GM19193 (cell line): ENCODE measurements around the gene LMNTD2.

Experiments
- POLR2A ChIP-seq: IDR thresholded peaks from 4 replicates; pipeline ENCODE4 v1.6.1; 2011; ENCODE audit not compliant: insufficient read depth, insufficient read length; ENCODE audit errors: extremely low read depth

LMNTD2 gene

GRCh38 chr11:562046-562645 is 1.6 kb upstream of the LMNTD2 start:
- no peak for TF ChIP-seq POLR2A

GRCh38 chr11:561148-562003 is 838 bp upstream of the LMNTD2 start:
- no peak for TF ChIP-seq POLR2A

- TF ChIP-seq POLR2A = no peak
Observed at GRCh38 chr11:559712-560304, 730 bp downstream of the LMNTD2 start.

GRCh38 chr11:559020-559620 is 1.4 kb downstream of the LMNTD2 start:
- no peak for TF ChIP-seq POLR2A

- no peak for TF ChIP-seq POLR2A
Observed at GRCh38 chr11:558503-558902, 2.0 kb downstream of the LMNTD2 start.

GRCh38 chr11:557328-558132 is 3.0 kb downstream of the LMNTD2 start:
- no peak for TF ChIP-seq POLR2A

- TF ChIP-seq POLR2A = no peak
Observed at GRCh38 chr11:556662-557256, 3.8 kb downstream of the LMNTD2 start.

GRCh38 chr11:555780-556661 is 4.5 kb downstream of the LMNTD2 start:
- TF ChIP-seq POLR2A = no peak

GRCh38 chr11:555227-555779 is 5.2 kb downstream of the LMNTD2 start:
- TF ChIP-seq POLR2A = no peak

GRCh38 chr11:554428-555226 is 5.9 kb downstream of the LMNTD2 start:
- no peak for TF ChIP-seq POLR2A

- TF ChIP-seq POLR2A = no peak
Observed at GRCh38 chr11:553988-554340, 6.6 kb downstream of the LMNTD2 start.
